HG03565 (cell line): ENCODE data around the gene MROH7.

Experiments used
- ATAC-seq: cut with Tn5 transposase; IDR thresholded peaks from one replicate; pipeline ENCODE4 v1.9.1; 2021; ENCODE audit warnings: mild to moderate bottlenecking, moderate library complexity; ENCODE audit not compliant: unreplicated experiment

MROH7 gene

GRCh38 chr1:54728027-54728426 is 86.4 kb downstream of the MROH7 start:
- no peak for ATAC-seq

- no peak for ATAC-seq
Observed at GRCh38 chr1:54736685-54737084, 95.1 kb downstream of the MROH7 start.

- ATAC-seq = no peak
Observed at GRCh38 chr1:54738244-54738643, 96.7 kb downstream of the MROH7 start.

- no peak for ATAC-seq
Observed at GRCh38 chr1:54741531-54741930, 99.9 kb downstream of the MROH7 start.

- ATAC-seq = no peak
Observed at GRCh38 chr1:54742282-54742681, 100.7 kb downstream of the MROH7 start.

- no peak for ATAC-seq
Observed at GRCh38 chr1:54743416-54744226, 102.0 kb downstream of the MROH7 start.

- no peak for ATAC-seq
Observed at GRCh38 chr1:54744696-54745095, 103.1 kb downstream of the MROH7 start.

- ATAC-seq = no peak
Observed at GRCh38 chr1:54745274-54745673, 103.7 kb downstream of the MROH7 start.

- ATAC-seq = no peak
Observed at GRCh38 chr1:54745864-54746263, 104.3 kb downstream of the MROH7 start.

GRCh38 chr1:54748094-54748835 is 106.7 kb downstream of the MROH7 start:
- no peak for ATAC-seq

- no peak for ATAC-seq
Observed at GRCh38 chr1:54750596-54750995, 109.0 kb downstream of the MROH7 start.

- ATAC-seq = no peak
Observed at GRCh38 chr1:54751426-54751825, 109.8 kb downstream of the MROH7 start.

GRCh38 chr1:54754045-54754444 is 112.5 kb downstream of the MROH7 start:
- ATAC-seq = no peak

GRCh38 chr1:54754486-54755285 is 113.1 kb downstream of the MROH7 start:
- no peak for ATAC-seq

GRCh38 chr1:54757833-54758232 is 116.2 kb downstream of the MROH7 start:
- no peak for ATAC-seq

- no peak for ATAC-seq
Observed at GRCh38 chr1:54758678-54759348, 117.2 kb downstream of the MROH7 start.
